GM18873 (cell line): Measurements from ENCODE around the gene PCDH15.

ENCODE experiments used
- ATAC-seq: cut with Tn5 transposase; IDR thresholded peaks from one replicate; pipeline ENCODE4 v1.9.1; 2021; ENCODE audit warnings: mild to moderate bottlenecking, moderate library complexity, moderate number of reproducible peaks; ENCODE audit not compliant: unreplicated experiment, low FRiP score

PCDH15 gene

DNA sequence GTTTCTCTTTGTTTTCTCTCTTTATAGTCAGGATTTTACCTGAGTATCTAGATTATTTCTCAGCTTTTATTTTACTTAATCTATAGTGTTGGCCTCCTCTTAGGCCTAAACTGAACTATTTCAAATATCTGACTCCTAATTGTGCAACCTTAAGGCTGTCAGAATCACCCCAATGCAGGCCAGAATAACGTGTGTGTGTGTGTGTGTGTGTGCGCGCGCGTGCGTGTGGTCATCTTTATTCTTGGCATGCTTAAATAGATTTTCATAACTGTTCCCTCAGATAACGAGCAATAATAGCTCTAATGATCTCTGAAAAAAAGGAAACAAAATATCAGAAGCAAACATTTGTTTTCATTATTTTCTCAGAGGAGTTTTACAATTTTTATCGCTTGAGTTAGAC is 92.4 kb downstream of the PCDH15 start:
- no peak for ATAC-seq

DNA sequence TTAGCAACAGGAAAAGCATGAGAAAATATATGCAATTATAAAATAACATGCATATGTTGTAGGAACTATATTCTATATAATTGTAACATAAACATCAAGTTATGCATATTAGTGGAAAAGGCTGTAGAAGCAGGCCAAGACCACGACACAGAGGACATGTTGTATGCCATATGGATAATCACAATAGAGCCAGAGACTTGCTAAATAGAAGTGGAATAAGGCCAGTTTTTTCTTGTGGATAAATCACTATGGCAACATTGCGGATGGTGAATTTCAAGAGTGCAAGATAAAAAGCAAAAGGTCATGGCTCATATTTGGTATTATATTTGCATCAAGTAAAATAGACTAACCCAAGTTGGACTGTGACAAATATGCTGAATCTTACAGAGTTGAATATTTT is 93.0 kb downstream of the PCDH15 start:
- no peak for ATAC-seq

DNA sequence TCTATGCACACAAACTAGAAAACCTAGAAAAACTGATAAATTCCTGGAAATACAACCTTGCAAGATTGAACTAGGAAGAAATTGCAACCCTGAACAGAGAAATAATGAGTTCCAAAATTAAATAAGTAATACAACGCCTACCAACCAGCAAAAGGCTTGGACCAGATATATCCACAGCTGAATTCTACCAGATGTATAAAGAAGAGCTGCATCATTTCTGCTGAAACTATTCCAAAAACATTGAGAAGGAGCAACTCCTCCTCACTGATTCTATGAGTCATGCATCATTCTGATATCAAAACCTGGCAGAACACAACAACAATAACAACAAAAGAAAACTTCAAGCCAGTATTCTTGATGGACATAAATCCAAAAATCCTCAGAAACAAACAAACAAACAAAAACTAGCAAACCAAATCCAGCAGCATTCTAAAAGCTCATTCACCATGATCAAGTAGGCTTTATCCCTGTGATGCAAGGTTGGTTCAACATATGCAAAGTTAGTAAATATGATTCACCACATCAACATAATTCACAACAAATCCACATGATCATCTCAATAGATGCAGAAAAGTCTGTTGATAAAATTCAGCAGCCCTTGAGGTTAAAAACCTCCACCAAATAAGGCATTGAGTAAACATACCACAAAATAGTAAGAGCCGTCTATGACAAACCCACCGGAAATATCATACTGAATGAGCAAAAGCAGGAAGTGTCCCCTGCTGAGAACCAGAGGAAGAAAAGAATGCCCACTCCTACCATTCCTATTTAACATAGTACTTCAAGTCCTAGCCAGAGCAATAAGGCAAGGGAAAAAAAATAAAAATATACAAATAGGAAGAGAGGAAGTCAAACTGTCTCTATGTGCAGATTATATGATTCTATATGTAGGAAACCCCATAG is 98.2 kb downstream of the PCDH15 start:
- ATAC-seq = no peak

DNA sequence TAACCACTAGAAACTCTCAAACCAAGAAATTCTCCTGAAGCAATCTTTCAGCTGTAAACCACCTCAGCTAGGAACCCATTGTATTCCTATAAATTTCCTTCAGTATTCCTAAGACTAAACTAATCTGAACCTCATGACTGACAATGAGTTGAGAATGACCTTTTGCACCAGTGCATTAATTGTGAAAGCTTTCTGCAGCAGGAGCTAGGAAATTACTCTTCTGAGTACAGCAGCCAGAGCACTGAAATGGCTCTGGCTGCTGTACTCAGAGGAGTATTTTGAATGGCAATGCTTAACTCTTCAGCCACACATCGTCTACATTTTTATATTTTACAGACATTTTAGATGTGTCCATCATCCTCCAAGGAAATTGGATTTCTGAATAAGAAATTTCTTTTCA is 109.7 kb downstream of the PCDH15 start:
- ATAC-seq = no peak

DNA sequence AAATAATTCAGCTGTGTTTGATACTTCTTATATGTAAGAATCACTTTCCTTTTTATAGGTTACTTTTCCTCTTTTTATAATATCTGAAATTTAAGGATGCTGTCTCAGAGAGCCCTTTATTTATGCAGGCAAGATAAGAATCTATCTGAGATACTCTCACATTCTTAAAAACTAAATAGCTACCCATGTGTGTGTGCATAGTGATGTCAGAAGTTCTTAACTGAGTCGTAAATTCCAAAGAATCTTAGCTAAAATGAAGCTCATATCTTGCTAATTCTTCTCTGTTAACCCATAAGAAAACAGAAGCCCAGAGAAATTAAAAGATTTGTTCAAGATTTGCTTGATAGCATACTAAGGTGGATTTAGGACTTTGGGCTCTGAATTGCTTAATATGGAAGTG is 118.5 kb downstream of the PCDH15 start:
- ATAC-seq = no peak

DNA sequence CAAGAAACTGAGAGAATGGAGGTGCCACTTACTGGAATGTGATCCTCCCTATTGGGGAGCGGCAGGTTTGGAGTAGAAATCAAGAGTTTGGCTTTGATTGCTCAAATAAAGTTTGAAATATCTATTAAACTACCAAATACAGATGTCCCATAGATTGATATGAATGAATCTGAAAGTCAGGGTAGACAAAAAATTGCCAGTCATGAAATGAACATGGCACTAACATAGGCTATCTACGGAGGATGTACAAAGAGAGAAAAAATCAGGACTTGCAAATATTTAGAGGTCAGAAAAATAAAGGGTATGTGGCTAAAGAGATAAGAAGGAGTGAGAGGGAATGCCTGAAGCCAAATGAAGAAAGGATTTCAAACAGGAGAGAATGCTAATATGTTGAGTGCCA is 119.9 kb downstream of the PCDH15 start:
- no peak for ATAC-seq

DNA sequence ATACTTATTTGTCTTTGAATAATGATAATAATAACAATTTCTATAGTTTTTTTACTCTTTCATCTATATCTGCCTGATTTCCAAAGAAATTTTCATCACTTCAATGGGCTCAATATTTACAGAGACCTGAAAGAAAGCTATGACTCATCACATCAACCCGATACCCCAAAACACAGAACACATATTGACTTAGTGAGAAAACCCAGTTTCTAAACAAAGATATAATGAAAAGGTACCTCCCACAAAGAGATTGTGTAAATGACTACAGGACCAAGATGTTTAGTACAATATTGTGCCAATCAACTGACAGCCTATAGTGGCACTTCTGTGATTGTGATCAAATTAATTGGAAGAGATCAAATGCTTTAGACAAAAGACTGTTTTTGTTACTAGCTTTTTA is 133.9 kb downstream of the PCDH15 start:
- no peak for ATAC-seq

DNA sequence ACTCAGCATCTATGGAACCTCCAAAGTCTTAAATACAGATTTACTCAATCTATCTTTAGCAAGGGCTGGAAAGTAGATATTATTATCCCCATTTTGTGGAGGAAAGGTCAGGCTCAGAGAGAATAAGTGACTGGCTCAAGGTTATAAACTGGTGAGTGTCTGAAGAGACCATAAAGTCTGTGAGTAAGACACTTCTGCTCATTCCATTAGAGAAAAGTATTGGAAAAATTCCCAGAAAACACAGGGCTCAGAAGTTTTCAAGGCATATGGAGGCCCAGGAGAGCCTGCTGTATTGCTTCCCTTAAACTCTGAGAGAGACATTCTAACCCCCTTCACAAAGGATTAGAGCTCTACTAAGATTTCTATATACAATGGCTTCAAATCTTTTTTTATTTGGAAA is 134.8 kb downstream of the PCDH15 start:
- no peak for ATAC-seq

DNA sequence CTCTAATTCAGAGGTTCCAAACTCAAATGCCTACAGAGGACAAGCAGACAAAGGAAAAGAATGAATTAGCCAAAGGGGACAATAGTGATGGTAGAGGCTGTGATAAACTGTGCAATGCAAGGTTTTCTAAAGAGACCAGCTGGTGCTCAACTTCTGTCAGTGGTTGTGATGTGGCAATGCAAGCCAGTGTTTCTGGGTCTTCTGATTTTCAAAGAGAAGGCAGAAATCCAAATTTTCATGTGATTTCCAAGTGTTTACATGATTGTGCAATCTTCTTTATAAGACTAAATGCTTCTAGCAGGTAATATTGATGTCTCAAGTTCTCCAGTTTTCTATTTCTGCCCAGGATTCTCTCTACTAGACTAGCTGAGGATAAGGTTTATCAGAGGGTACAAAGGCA is 135.9 kb downstream of the PCDH15 start:
- ATAC-seq = no peak

DNA sequence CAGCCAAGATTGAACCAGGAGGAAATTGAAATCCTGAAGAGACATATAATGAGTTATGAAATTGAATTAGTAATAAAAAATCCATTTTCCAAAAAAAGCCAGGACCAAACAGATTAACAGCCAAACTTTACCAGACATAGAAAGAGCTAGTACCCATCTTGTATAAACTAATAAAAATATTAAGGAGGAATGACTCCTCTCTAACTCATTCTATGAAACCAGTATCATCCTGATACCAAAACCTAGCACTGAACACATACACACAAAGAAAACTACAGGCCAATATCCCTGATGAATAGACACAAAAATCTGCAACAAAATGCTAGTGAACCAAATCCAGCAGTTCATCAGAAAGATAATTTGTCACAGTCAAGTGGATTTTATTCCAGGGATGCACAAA is 140.6 kb downstream of the PCDH15 start:
- ATAC-seq = no peak

DNA sequence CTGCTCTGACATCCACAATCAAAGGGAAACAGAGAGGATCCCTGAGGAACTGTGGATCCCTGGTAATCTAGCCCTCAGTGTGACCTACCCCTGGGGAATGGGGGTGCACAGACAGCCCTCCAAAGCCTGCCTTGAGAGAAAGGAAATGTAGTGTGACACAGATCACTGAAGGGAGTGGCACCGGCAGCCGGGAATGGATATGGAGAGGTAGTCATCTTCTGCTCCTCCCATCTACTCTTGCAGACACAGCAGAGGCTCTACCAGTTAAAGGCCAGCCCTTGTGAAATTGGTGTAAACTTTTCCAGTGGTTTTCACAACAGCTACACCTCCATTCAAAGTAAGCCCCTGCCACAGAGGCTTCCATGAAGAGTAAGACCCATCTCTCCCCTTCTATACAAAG is 144.4 kb downstream of the PCDH15 start:
- no peak for ATAC-seq

DNA sequence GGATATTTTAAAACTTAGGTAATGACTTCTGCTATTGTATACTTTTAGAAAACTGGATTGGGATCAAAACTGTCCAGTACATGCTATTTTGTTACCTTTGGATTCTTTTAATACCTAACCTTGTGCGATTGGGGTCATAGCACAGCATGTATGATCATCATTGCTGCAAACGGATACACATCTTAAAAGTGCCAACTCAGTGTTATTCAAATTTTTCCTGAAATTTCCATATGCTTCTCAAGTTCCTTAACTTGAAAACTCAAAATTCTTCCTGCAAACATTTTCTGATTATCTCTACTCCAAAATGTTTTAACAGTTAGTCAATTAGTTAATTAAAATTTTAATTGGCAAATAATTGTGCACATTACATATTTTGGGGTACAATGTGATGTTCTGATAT is 147.5 kb downstream of the PCDH15 start:
- no peak for ATAC-seq

DNA sequence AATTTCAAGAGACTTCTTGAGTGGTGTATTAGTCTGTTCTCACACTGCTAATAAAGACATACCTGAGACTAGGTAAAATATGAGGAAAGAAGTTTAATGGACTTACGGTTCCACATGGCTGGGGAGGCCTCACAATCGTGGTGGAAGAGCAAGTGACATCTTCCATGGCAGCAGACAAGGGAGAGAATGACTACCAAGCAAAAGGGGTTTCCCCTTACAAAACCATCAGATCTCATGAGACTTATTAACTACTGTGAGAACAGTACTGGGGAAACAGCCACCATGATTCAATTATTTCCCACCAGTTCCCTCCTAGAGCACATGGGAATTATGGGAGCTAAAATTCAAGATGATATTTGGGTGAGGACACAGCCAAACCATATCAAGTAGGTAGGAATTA is 150.5 kb downstream of the PCDH15 start:
- no peak for ATAC-seq

DNA sequence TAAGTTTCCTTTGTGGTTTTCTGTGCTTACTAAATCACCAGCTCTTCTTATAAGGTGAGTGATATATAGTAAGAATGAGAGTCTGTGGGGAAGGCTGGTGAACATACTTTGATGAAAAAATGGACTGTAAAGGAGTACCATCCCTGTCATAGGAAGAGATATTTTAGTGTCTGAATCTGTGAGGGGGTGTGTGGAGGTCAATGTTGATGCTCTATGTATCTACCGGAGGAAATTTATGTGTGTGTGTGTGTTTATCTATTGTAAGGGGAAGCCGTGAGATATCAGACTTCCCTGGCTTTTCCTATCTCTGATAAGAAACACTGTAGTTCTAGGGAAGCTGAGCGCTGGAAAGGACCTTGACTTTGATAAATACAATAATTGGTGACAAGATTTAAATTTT is 179.0 kb downstream of the PCDH15 start:
- no peak for ATAC-seq

DNA sequence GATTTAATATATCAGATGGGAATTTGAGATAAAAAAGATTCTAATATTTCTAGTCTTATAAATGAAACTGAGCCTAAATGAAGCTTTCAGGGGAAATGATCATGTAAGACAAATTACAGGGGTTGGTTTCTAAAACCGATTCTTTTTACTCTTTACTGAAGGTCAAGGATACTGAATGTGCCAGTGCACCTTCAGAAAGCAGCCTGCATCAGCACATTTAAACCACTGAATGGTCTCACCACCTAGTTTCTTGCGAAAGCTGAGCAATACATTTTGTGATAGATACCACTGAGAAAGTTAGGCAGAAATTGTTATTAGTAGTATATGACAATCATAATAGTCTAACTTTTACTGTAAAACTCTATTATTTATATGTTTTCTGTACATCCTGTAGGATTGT is 180.7 kb downstream of the PCDH15 start:
- no peak for ATAC-seq

DNA sequence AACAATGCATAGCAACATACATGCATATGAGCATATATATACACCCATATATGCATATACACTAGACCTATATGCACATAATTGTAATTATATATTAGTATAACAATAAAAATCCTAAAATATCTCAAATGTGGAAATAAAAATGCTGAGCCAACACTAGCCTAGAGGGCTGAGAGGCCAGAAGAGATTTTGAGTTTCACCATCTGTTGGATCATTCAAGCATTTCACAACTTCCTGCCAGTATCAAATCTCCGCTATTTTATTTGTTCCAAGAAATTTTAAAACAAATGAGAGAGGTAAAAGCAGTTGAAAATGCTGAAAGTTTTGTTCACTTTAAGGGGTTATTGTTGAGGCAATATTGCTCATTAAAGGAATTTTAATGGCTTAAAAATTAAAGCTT is 187.0 kb downstream of the PCDH15 start:
- no peak for ATAC-seq

DNA sequence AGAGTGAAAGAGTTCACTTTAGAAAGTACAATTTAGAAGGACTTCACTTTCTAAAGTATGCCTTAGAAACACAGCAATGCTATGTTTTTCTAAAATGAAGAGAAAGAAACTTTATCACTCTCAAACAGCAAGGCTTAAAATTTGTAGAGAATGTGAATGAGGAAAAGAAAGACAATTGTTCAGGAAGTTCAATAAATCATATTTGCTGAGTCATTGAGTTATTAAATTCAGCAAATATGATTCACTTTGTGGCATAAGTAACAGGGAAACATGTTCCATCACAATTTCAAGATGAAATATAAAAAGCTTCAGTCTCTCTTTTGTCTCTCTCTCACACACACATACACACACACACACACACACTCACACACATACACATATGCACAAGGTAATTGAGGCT is 187.9 kb downstream of the PCDH15 start:
- no peak for ATAC-seq

DNA sequence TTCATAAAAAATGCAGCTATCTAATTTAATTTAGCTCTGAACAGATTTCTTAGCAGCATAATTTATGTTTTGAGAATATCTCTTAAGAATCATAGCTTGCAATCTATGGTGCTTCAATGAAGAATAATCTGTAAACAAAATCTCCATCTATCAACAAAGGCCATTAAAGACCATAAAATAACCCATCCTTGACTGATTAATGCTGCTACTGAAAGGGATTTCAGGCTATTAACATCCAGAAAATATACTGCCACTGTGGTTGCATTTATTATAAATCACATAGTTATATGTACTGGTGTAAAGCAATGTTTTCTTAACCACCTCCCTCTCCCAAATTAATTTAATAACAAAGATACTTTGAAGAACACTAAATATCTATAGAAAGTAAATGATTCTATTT is 191.6 kb downstream of the PCDH15 start:
- ATAC-seq = no peak

DNA sequence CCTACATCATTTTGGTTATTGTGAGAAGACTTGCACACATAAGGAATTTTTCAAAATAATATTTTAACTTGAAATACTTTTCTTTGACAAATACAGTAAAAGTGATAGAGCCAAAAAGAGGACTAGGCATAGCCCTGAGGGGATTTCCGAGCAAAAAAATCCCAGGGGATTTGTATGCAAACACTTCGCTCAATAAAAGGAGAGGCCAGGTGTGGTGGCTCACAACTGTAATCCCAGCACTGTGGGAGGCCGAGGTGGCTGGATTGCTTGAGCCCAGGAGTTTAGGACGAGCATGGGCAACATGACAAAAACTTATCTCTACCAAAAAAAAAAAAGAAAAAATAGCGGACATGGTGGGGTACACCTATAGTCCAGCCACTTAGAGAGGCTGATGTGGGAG is 193.0 kb downstream of the PCDH15 start:
- ATAC-seq = no peak

DNA sequence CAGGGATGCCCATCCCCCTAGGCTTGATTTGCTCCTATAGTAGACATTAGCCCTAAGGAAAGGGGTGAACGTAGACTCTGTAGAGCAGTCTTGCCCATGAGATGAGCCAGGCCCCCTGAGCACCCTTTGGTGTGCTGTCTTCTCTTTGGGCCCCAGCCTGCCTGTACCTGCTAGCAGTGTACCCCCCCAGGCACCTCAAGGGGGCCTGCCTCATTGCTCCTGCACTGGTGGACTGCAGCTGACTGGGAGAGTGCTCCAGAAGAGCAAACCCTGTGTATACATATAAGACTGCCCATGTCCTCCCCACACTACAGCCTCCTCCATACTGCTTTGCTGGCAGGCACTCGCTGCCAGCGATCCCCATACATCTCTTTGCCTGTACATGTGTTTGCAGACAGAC is 206.7 kb downstream of the PCDH15 start:
- no peak for ATAC-seq

DNA sequence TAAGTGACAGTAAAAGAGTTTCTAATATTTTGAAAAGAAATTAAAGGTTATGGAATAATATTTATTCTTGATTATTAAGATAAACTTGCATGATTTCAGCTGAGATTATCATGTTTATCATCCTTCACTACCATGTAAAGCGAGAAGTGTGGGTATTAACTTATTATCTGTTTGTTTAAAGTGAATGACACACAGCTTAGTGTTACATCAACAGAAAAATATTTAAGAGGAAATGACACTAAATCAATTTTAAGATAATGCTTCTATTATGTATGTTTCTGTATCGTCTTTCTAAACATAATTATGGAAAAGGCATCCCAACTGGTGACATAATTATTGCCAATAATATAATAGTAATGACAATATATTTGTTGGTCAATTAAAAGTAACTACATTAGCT is 213.1 kb downstream of the PCDH15 start:
- no peak for ATAC-seq

DNA sequence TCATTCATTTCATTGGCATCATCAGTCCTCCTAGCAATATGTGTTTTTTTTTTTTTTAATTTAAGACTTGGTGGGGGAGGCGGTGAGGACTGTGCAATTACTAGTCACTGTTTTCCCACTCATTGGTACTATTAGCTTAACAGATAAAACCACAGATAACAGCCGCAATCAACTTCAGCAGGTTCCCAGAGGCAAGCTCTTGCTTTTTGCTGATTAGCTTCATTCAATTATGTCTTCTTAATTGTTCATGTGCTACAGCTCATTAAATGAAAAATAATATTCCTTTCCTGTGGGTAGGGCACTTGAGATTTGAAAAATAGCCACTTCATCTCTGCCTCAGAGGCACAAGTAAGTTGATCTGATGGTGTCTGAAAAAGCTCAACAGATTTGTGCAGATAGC is 215.5 kb downstream of the PCDH15 start:
- no peak for ATAC-seq

DNA sequence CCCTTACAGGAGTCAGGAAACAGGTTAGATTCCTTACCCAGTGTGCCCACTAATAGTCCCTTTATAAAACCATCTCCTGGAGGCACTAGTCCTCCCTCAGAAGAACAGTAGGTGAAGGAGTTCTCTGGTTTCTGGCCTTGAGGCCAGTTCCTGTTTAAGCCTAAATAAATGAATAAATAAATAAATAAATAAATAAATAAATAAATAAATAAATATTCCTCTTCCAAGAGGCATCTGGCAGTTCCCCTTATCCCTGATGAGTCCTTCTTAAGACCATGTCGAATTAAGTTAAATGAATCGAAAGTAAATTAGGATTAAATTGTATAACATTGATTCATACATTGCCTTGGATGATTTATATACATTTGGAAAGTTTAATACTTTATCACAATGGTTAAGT is 223.3 kb downstream of the PCDH15 start:
- no peak for ATAC-seq
